Parathyroid adenoma (tissue), 2 donors: ENCODE measurements around the gene OARD1.

Experiments
- H2AFZ ChIP-seq: fragments of 300-600 bp; sonication (generic); one replicate; pipeline ENCODE4 v1.7.0; 2017; ENCODE audit warnings: antibody characterized with exemption, mild to moderate bottlenecking
- H3K27ac ChIP-seq: fragments of 300-600 bp; sonication (generic); one replicate; pipeline ENCODE4 v1.7.0; 2017
- H3K27me3 ChIP-seq: fragments of 300-600 bp; sonication (generic); one replicate; pipeline ENCODE4 v1.7.0; 2017; ENCODE audit warnings: low read length; ENCODE audit not compliant: control insufficient read depth, insufficient read depth
- H3K36me3 ChIP-seq: fragments of 300-600 bp; sonication (generic); one replicate; pipeline ENCODE4 v1.7.0; 2017; ENCODE audit warnings: low read length; ENCODE audit not compliant: control insufficient read depth, insufficient read depth
- H3K4me1 ChIP-seq: fragments of 300-600 bp; sonication (generic); one replicate; pipeline ENCODE4 v1.7.0; 2017; ENCODE audit warnings: control low read depth
- H3K4me2 ChIP-seq: fragments of 300-600 bp; sonication (generic); one replicate; pipeline ENCODE4 v1.7.0; 2017; ENCODE audit warnings: low read length
- H3K4me3 ChIP-seq: fragments of 300-600 bp; sonication (generic); one replicate; pipeline ENCODE4 v1.7.0; 2017; ENCODE audit warnings: low read depth, low read length
- H3K79me2 ChIP-seq: fragments of 300-600 bp; sonication (generic); one replicate; pipeline ENCODE4 v1.7.0; 2017; ENCODE audit warnings: control low read depth
- H3K9ac ChIP-seq: fragments of 300-600 bp; sonication (generic); one replicate; pipeline ENCODE4 v1.7.0; 2017; ENCODE audit warnings: mild to moderate bottlenecking
- H3K9me3 ChIP-seq: fragments of 300-600 bp; sonication (generic); one replicate; pipeline ENCODE4 v1.7.0; 2017; ENCODE audit warnings: low read length; ENCODE audit not compliant: control insufficient read depth
- TF ChIP-seq, protein P1 (sequence below): fragments of 300-600 bp; sonication (generic); IDR thresholded peaks from one replicate; pipeline ENCODE4 v1.7.0; 2017; ENCODE audit warnings: antibody characterized with exemption, mild to moderate bottlenecking
- donor health status: primary hyperparathyroidism.

Gene OARD1

DNA sequence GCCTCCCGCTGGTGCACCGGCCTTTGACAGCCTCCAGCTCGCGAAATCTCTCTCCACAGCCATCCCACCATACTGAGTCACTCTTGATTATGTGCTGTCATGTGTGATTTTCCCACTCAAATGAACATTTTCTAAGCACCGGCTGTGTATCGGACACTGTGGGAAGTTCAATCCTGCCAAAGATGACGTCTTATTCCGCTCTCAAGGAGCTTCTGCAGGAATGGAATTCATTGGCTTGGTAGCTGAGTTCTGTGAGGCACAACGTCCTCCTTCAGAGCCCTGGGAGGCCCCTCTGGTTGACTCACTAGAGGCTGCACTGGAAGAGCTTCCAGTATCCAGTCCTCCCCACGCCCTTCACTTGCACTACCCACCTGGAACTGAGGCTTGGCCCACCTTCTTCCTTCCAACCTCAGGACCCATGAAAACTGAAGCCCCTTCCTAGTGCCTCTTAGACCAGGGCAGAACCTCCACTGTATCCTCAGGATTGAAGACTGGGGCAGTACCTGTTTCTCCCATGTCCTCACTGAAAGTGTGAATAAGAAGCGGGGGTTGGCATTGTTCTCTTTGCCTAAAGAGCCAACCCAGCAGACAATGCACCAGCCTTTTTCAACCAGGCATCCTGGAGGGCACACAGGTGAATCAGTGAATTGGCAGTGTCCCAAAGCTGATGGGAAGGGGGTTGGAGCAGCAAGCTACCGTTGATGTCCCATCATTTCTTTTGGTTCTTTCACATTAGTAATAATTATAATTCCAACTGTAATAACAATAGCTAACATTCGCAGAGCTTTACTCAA, 34.9 kb downstream of the OARD1 start:
- Histone ChIP-seq H3K9ac (no peak overlapping the region), H3K4me3 (no peak overlapping the region), H3K4me1 (no peaks in the 10 kb centered on the region), H3K36me3 (no peaks in the 10 kb centered on the region), H3K4me2 (no peak overlapping the region), H3K9me3 (no peaks in the 10 kb centered on the region), H3K27ac (no peak overlapping the region), H3K79me2 (no peaks in the 10 kb centered on the region), H3K27me3 (no peaks in the 10 kb centered on the region), H2AFZ (no peak overlapping the region)
- TF ChIP-seq, protein P1, sequence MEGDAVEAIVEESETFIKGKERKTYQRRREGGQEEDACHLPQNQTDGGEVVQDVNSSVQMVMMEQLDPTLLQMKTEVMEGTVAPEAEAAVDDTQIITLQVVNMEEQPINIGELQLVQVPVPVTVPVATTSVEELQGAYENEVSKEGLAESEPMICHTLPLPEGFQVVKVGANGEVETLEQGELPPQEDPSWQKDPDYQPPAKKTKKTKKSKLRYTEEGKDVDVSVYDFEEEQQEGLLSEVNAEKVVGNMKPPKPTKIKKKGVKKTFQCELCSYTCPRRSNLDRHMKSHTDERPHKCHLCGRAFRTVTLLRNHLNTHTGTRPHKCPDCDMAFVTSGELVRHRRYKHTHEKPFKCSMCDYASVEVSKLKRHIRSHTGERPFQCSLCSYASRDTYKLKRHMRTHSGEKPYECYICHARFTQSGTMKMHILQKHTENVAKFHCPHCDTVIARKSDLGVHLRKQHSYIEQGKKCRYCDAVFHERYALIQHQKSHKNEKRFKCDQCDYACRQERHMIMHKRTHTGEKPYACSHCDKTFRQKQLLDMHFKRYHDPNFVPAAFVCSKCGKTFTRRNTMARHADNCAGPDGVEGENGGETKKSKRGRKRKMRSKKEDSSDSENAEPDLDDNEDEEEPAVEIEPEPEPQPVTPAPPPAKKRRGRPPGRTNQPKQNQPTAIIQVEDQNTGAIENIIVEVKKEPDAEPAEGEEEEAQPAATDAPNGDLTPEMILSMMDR: no peak

DNA sequence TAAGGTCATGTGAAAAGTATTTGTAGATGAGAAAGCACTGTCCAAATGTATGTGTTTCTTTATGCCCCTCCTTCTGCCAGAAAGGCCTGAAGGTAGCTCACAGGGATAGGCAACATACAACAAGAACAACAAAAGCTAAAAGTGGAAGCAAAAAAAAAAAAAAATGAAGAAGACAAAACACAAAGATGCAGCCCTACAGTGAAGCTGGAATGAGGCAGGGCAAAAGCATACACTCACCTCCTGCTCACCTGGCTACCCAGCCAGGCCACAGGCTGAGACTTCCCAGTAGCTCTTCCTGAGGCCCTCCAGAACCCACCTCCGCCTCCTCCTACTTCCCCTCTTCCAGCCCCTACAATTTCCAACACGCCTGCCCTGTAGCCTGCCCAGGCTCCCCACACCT, 35.6 kb downstream of the OARD1 start:
- Histone ChIP-seq H3K4me3 (no peak overlapping the region), H3K36me3 (no peaks in the 10 kb centered on the region), H3K4me2 (no peak overlapping the region), H3K4me1 (no peaks in the 10 kb centered on the region), H3K27ac (no peak overlapping the region), H3K27me3 (no peaks in the 10 kb centered on the region), H3K9ac (no peak overlapping the region), H2AFZ (no peak overlapping the region), H3K9me3 (no peaks in the 10 kb centered on the region), H3K79me2 (no peaks in the 10 kb centered on the region)
- TF ChIP-seq, protein P1: no peak

DNA sequence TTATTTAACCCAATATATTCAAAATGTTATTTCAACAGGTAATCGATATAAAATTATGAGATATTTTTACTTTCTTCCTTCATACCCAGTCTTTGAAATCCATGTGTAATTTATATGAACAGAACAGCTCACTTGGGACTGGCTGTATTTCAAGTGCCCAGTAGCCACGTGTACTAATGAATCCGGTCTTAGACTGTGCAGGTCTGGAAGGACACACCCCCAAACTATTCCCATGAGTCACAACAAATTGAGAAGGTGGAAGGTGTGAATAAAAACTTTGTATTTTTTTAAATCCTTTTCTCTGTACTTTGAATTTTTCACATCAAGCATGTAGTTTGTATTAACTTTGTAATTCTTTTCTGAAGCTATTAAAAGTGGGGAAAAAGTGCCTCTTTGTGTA, 36.0 kb downstream of the OARD1 start:
- Histone ChIP-seq H3K4me1 (no peaks in the 10 kb centered on the region), H3K27me3 (no peaks in the 10 kb centered on the region), H3K4me3 (no peak overlapping the region), H3K9me3 (no peaks in the 10 kb centered on the region), H3K4me2 (no peak overlapping the region), H3K36me3 (no peaks in the 10 kb centered on the region), H2AFZ (no peak overlapping the region), H3K9ac (no peak overlapping the region), H3K79me2 (no peaks in the 10 kb centered on the region), H3K27ac (no peak overlapping the region)
- TF ChIP-seq, protein P1: no peak

DNA sequence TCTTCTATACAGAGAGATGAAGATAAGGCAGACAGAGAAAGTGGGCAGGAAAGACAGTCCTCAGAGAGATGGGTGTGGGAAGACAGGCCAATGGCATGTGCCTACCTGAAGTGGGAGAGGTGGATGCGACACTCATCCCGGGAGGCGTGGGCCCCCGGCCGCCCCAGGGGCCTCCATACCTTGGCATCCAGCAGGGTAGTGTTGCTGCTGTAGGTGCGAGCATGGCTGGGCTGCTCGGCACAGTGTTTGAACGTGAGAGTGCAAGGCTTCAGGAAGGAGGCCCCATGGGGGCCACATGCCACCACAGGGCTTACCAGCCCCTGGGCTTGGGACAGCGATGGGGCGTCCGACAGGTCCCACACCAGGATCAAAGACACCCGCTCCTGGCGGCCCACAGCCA, 38.4 kb downstream of the OARD1 start:
- H3K4me1 ChIP-seq: no peaks in the 10 kb centered on the region
- H3K79me2 ChIP-seq: no peaks in the 10 kb centered on the region
- H3K36me3 ChIP-seq: no peaks in the 10 kb centered on the region
- H3K27me3 ChIP-seq: no peaks in the 10 kb centered on the region
- no peak overlapping the region for H3K27ac ChIP-seq
- H2AFZ ChIP-seq: no peak overlapping the region
- no peak overlapping the region for H3K9ac ChIP-seq
- TF ChIP-seq, protein P1: no peak
- no peak overlapping the region for H3K4me3 ChIP-seq
- no peaks in the 10 kb centered on the region for H3K9me3 ChIP-seq
- H3K4me2 ChIP-seq: no peak overlapping the region

DNA sequence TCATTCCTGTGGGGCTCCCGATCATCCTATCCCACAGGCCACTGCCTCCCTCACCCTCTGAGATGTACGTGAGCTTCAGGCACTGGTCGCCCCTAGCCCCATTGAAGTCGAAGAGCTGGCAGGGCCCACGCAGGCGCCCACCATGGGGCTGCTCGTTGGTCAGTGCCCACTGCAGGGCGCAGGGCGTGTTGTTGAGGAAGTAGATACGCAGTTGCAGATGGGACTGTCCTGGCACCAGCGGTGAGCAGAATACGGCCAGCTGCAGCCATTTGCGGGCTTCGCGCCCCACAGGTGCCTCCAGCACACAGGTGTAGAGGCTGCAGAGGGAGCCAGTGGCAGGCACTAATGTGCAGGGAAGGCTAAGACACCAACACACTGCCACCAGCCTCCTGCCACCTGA, 39.3 kb downstream of the OARD1 start:
- H2AFZ ChIP-seq: no peak overlapping the region
- H3K4me3 ChIP-seq: no peak overlapping the region
- TF ChIP-seq, protein P1: no peak
- no peaks in the 10 kb centered on the region for H3K36me3 ChIP-seq
- peaks cover 6% of the 10 kb centered on the region for H3K4me1 ChIP-seq
- no peak overlapping the region for H3K4me2 ChIP-seq
- no peak overlapping the region for H3K27ac ChIP-seq
- no peaks in the 10 kb centered on the region for H3K9me3 ChIP-seq
- H3K79me2 ChIP-seq: no peaks in the 10 kb centered on the region
- no peak overlapping the region for H3K9ac ChIP-seq
- no peaks in the 10 kb centered on the region for H3K27me3 ChIP-seq
